K562 (cell line): ENCODE data around the gene SOX18. TPM values are rescaled to one million over a fixed set of nuclear protein-coding genes. Genes with fewer than 3 reads are reported as not detected.
A peak's percentile ranks its signal among the peaks of the same experiment; 100 is the strongest.

Experiments
- ADNP ChIP-seq: fragments of 200-800 bp; sonication (Bioruptor generic); IDR thresholded peaks from 2 replicates; pipeline ENCODE4 v1.6.1; 2016; ENCODE audit warnings: missing genetic modification characterization, missing compliant biosample characterization
- ARHGAP35 ChIP-seq: fragments of 450-650 bp; IDR thresholded peaks from 2 replicates; pipeline ENCODE4 v1.6.1; 2018; ENCODE audit not compliant: partially characterized antibody
- C11orf30 ChIP-seq: fragments of 450-650 bp; IDR thresholded peaks from 2 replicates; pipeline ENCODE4 v1.6.1; 2016; ENCODE audit warnings: low read depth, mild to moderate bottlenecking
- COPS2 ChIP-seq: fragments of 450-650 bp; conservative IDR thresholded peaks from 2 replicates; pipeline ENCODE4 v1.6.1; 2016; ENCODE audit warnings: mild to moderate bottlenecking, moderate library complexity
- FOXJ2 ChIP-seq: fragments of 200-800 bp; sonication (Bioruptor generic); IDR thresholded peaks from 2 replicates; pipeline ENCODE4 v1.6.1; 2016; ENCODE audit warnings: missing genetic modification characterization, missing compliant biosample characterization
- ILK ChIP-seq: fragments of 450-650 bp; IDR thresholded peaks from 2 replicates; pipeline ENCODE4 v1.6.1; 2016; ENCODE audit warnings: missing genetic modification characterization, low read depth, mild to moderate bottlenecking, missing compliant biosample characterization, moderate library complexity, borderline replicate concordance
- MLLT1 ChIP-seq, 2 experiments: fragments of 450-650 bp; IDR thresholded peaks; 2 replicates each; pipeline ENCODE4 v1.6.1; 2016
- MNT ChIP-seq, 2 experiments: fragments of 450-650 bp; conservative IDR thresholded peaks; 2 replicates each; pipeline ENCODE4 v1.6.1; 2017; ENCODE audit warnings: mild to moderate bottlenecking in 2 of 2, moderate library complexity in 2 of 2
- RREB1 ChIP-seq: fragments of 250-450 bp; sonication (Bioruptor Pico); IDR thresholded peaks from 2 replicates; pipeline ENCODE4 v1.4.0; 2020
- SMAD3 ChIP-seq: fragments of 450-650 bp; formaldehyde crosslinking; conservative IDR thresholded peaks from 2 replicates; pipeline ENCODE4 v1.4.0; 2020; ENCODE audit warnings: mild to moderate bottlenecking
- ZBTB34 ChIP-seq: fragments of 250-450 bp; sonication (Bioruptor Pico); IDR thresholded peaks from 2 replicates; pipeline ENCODE4 v1.8.0; 2021; ENCODE audit warnings: mild to moderate bottlenecking, moderate library complexity
- ZNF133 ChIP-seq: fragments of 250-450 bp; sonication (Bioruptor Pico); IDR thresholded peaks from 2 replicates; pipeline ENCODE4 v1.4.0; 2020; ENCODE audit warnings: mild to moderate bottlenecking
- ZNF354B ChIP-seq: fragments of 250-450 bp; sonication (Bioruptor Pico); IDR thresholded peaks from 2 replicates; pipeline ENCODE4 v1.4.0; 2020
- ZNF449 ChIP-seq: fragments of 250-450 bp; sonication (Bioruptor Pico); IDR thresholded peaks from 2 replicates; pipeline ENCODE4 v1.8.0; 2022; ENCODE audit warnings: moderate library complexity, mild to moderate bottlenecking, inconsistent platforms
- ZNF780A ChIP-seq: fragments of 250-450 bp; sonication (Bioruptor Pico); IDR thresholded peaks from 2 replicates; pipeline ENCODE4 v1.5.0; 2021; ENCODE audit warnings: mild to moderate bottlenecking
- polyA plus RNA-seq, 8 experiments: library from polyadenylated mRNA; depleted of rRNA in 4 of 8; stranded (reverse) in 5 of 8; unstranded in 3 of 8; fragments of >200 nt; fragmentation: Nextera tagmentation in 2 of 8; fragmentation: Illumina TruSeq in 1 of 8; extraction: Ambion mirVana in 2 of 8; extraction: Trizol in 1 of 8; gene quantifications; 2 replicates each; pipeline versions ENCODE4 v1.2.1 to v1.2.3, GENCODE V29; 2011 to 2014; ENCODE audit warnings: inconsistent platforms in 1 of 8, missing spikeins in 1 of 8
- total RNA-seq, 7 experiments: library from RNA; depleted of rRNA in 6 of 7; stranded (reverse); fragments of >200 nt in 6 of 7; fragmentation: Illumina TruSeq in 2 of 7; extraction: Trizol in 2 of 7; gene quantifications; 2 replicates each; pipeline versions ENCODE4 v1.2.1 to v1.2.3, GENCODE V29; 2011 to 2021; ENCODE audit warnings: low replicate concordance in 1 of 7

SOX18 gene
- total and polyA plus RNA-seq, 9 of the 15 experiments (the other 6 are each of a cell fraction or from before 2014, with no cell fraction given), result 0.15 to 19.8 (median 0.33) TPM

- TF ChIP-seq MNT (conservative IDR thresholded peaks at IDR 0.05) (peak in 1 of 2 experiments; percentile 90; a peak in 2 of 4 replicates), ZBTB34 (CRISPR knock-in tag) (no peak), FOXJ2 (peak; percentile 57; the same call in 1 of the 2 replicates), COPS2 (no peak), RREB1 (peak; percentile 92; the same call in 1 of the 2 replicates), MLLT1 (IDR thresholded peaks at IDR 0.05) (no peak; a peak in 1 of 4 replicates), C11orf30 (no peak), ARHGAP35 (no peak), ZNF449 (CRISPR knock-in tag) (peak; percentile 68; the same call in 1 of the 2 replicates), SMAD3 (CRISPR knock-in tag) (peak; percentile 87), ZNF780A (CRISPR knock-in tag) (no peak), ADNP (tag) (no peak), ILK (no peak), ZNF354B (CRISPR knock-in tag) (no peak), ZNF133 (no peak)
These were observed 13.4 kb upstream of the SOX18 start, which contains the start of gene TCEA2 (continued) for GRCh38 chr20:64062596-64063388.
